Kidney (tissue), 14 donors: Measurements from ENCODE around the gene CALHM1. TPM values are rescaled to one million over a fixed set of nuclear protein-coding genes. Genes with fewer than 3 reads are reported as not detected.

Source experiments
- DNase-seq, 5 donors: peaks; one replicate each; pipeline ENCODE4 v3.0.0-alpha.2; 2013 to 2020
- FAIRE-seq: peaks from 2 replicates; lab custom pipeline; 2012; peaks lifted over from hg19 to GRCh38; lab: Jason Lieb, UNC
- H3K27ac ChIP-seq, 2 donors: one replicate each; pipeline ENCODE4 v1.7.0; 2013; ENCODE audit warnings: low read depth in 2 of 2, low read length in 2 of 2, inconsistent platforms in 1 of 2
- H3K27me3 ChIP-seq: one replicate; pipeline ENCODE4 v1.7.1; 2013; ENCODE audit warnings: low read length, inconsistent platforms; ENCODE audit not compliant: control insufficient read depth, insufficient read depth
- H3K36me3 ChIP-seq, 3 donors: one replicate each; pipeline versions ENCODE4 v1.7.0 to v1.7.1; 2013; ENCODE audit warnings: low read length in 3 of 3, control low read depth in 1 of 3, inconsistent platforms in 1 of 3; ENCODE audit not compliant: insufficient read depth in 3 of 3, control insufficient read depth in 2 of 3
- H3K4me1 ChIP-seq, 3 donors: one replicate each; pipeline versions ENCODE4 v1.7.0 to v1.7.1; 2013; ENCODE audit warnings: low read length in 3 of 3, inconsistent platforms in 1 of 3, low read depth in 1 of 3; ENCODE audit not compliant: control insufficient read depth in 2 of 3, insufficient read depth in 2 of 3
- H3K4me3 ChIP-seq, 3 donors: one replicate each; pipeline versions ENCODE4 v1.7.0 to v1.8.1; 2013; ENCODE audit warnings: low read length in 3 of 3, control low read depth in 1 of 3, inconsistent platforms in 1 of 3
- H3K9ac ChIP-seq, 3 donors: one replicate each; pipeline versions ENCODE4 v1.7.0 to v1.7.1; 2013; ENCODE audit warnings: low read length in 3 of 3, control low read depth in 1 of 3, inconsistent platforms in 1 of 3
- H3K9me3 ChIP-seq, 3 donors: one replicate each; pipeline versions ENCODE4 v1.7.0 to v1.7.1; 2013; ENCODE audit warnings: low read length in 3 of 3, control low read depth in 1 of 3, inconsistent platforms in 1 of 3; ENCODE audit not compliant: control insufficient read depth in 2 of 3, insufficient read depth in 1 of 3
- intact Hi-C: fragments of 100-400 bp; cut with DNase I; formaldehyde crosslinking; loops from one replicate; pipeline ENCODE4 v1.11.1; 2022
- polyA plus RNA-seq: library from polyadenylated mRNA; stranded (reverse); fragments of 350-450 nt; fragmentation: Illumina TruSeq; extraction: RNeasy Lipid Tissue Mini Kit (QIAGEN cat#74804); gene quantifications from one replicate; pipeline ENCODE4 v1.2.3, GENCODE V29; 2014; ENCODE audit warnings: low read depth, low replicate concordance; ENCODE audit not compliant: insufficient read depth
- total RNA-seq: library from RNA; stranded (reverse); fragmentation: NEBNext Ultra II Directional; extraction: Animal tissue kit (Norgen Biotek cat#: 25700); gene quantifications from one replicate; pipeline ENCODE4 v1.2.1, GENCODE V29; 2021
- TF ChIP-seq, protein P1 (sequence below): IDR thresholded peaks from 3 replicates; pipeline ENCODE4 v1.5.1; 2012; ENCODE audit warnings: mild to moderate bottlenecking, moderate library complexity, borderline replicate concordance; ENCODE audit not compliant: insufficient read depth; ENCODE audit errors: extremely low read depth
- donor health status: control.
- donor health status: control.
- donor health status: control.
- donor health status: control.
- donor health status: control.
- donor health status: DM: yes; HTN: yes; CAD: no.
- donor health status: Normal renal cell carcinoma (clear cell type).

CALHM1 gene
- total and polyA plus RNA-seq, 2 donors from 2014 or later: not detected

DNA sequence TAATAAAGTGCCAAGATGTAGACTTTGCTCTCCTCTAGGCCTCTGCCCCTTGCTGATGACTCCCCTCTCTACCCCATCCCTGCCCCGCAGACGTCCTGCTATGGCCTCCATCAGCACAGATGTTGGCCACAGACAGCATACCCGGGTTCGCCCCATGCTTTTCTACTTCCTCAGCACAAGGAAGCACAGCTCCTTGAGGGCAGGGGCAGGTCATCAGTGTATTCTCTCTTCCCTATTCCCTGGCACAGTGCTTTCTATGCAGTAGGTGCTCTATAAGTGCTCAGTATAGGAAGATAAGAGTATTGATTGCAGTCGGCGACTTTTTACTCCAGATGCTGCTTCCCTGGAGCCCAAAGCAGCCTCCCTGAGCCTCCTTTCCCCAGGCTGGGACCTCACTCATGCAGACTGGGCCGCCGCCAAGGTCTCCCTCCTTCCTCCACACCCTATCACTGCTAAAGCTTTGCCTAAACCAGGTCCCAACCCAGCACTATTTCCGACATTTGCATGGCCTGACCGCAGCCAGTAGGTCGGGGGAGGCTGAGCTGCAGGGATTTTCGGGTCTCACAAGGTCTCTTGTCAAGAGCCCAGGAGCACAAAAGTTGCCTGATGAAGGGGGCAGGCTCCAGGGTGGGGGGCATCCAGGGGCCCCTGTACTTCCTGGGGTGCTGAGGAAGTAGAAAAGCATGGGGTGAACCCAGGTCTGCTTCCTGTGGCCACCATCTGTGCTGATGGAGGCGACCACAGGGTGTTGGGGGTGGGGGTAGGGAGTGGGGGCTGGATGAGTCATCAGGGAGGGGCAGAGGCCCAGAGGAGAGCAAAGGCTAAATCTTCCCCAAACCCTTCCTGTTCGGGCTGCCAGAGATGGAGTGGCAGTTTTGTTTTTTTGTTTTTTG lies 12.3 kb upstream of the CALHM1 start:
- H3K36me3 ChIP-seq: no peaks in the 10 kb centered on the region
- H3K4me3 ChIP-seq: no peak overlapping the region
- no peak for DNase-seq
- H3K9ac ChIP-seq: no peak overlapping the region
- H3K9me3 ChIP-seq: no peaks in the 10 kb centered on the region
- FAIRE-seq: no peak
- H3K27me3 ChIP-seq: no peaks in the 10 kb centered on the region
- intact Hi-C loops: no loop called here
- H3K27ac ChIP-seq: no peak overlapping the region
- no peaks in the 10 kb centered on the region for H3K4me1 ChIP-seq
- TF ChIP-seq, protein P1, sequence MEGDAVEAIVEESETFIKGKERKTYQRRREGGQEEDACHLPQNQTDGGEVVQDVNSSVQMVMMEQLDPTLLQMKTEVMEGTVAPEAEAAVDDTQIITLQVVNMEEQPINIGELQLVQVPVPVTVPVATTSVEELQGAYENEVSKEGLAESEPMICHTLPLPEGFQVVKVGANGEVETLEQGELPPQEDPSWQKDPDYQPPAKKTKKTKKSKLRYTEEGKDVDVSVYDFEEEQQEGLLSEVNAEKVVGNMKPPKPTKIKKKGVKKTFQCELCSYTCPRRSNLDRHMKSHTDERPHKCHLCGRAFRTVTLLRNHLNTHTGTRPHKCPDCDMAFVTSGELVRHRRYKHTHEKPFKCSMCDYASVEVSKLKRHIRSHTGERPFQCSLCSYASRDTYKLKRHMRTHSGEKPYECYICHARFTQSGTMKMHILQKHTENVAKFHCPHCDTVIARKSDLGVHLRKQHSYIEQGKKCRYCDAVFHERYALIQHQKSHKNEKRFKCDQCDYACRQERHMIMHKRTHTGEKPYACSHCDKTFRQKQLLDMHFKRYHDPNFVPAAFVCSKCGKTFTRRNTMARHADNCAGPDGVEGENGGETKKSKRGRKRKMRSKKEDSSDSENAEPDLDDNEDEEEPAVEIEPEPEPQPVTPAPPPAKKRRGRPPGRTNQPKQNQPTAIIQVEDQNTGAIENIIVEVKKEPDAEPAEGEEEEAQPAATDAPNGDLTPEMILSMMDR: no peak

DNA sequence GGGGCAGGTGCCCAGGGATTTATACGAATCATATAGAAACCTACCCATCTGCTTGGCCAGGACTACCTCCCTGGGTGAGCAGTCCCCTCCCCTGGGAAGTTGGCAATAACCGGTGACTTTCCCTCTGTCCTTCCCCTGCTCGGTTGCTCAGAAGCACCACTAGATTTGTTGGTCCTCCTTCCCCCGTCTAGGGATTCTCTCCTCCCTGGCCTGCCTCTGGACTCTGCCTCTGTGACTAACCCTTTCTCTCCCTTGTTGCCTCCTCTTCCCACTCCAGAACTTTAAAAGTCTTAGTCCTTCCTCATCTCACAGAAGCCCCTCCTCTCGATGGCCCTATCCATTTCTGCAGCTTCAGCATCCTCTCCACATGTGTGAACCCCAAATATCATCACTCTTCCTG lies 10.5 kb upstream of the CALHM1 start:
- TF ChIP-seq, protein P1: no peak
- intact Hi-C loops: no loop called here

GRCh38 chr10:103467406-103467805 lies 8.7 kb upstream of the CALHM1 start:
- no peak for FAIRE-seq
- H3K9me3 ChIP-seq: no peaks in the 10 kb centered on the region

More for the DNA sequence above, 10.5 kb upstream of the CALHM1 start:
- H3K27ac ChIP-seq: no peak overlapping the region
- FAIRE-seq: no peak
- no peaks in the 10 kb centered on the region for H3K9me3 ChIP-seq
- DNase-seq: no peak
- no peak overlapping the region for H3K9ac ChIP-seq
- no peaks in the 10 kb centered on the region for H3K27me3 ChIP-seq
- no peaks in the 10 kb centered on the region for H3K4me1 ChIP-seq
- H3K36me3 ChIP-seq: no peaks in the 10 kb centered on the region
- H3K4me3 ChIP-seq: no peak overlapping the region

More at GRCh38 chr10:103467406-103467805, 8.7 kb upstream of the CALHM1 start:
- Histone ChIP-seq H3K4me1 (no peaks in the 10 kb centered on the region), H3K4me3 (no peak overlapping the region), H3K36me3 (no peaks in the 10 kb centered on the region), H3K27me3 (no peaks in the 10 kb centered on the region), H3K27ac (no peak overlapping the region), H3K9ac (no peak overlapping the region)
- intact Hi-C loops: no loop called here
- DNase-seq: no peak
- TF ChIP-seq, protein P1: no peak
